Chondrocyte (in vitro differentiated cells): ENCODE data around the gene TM4SF18. TPM values are rescaled to one million over a fixed set of nuclear protein-coding genes. Genes with fewer than 3 reads are reported as not detected.
A peak's percentile ranks its signal among the peaks of the same experiment; 100 is the strongest.

Experiments
- DNase-seq: peaks from one replicate; pipeline ENCODE4 v3.0.0; 2021; ENCODE audit warnings: mixed read lengths, low spot score
- H3K27ac Mint-ChIP-seq: one replicate; pipeline ENCODE4 v1.8.0; 2021; ENCODE audit warnings: mild to moderate bottlenecking, moderate library complexity, mixed read lengths; ENCODE audit not compliant: unreplicated experiment
- H3K27me3 Mint-ChIP-seq: 2 replicates; pipeline ENCODE4 v1.8.0; 2021; ENCODE audit warnings: low read depth, mixed read lengths
- H3K36me3 Mint-ChIP-seq: 2 replicates; pipeline ENCODE4 v1.8.0; 2021; ENCODE audit warnings: low read depth, mixed read lengths
- H3K4me1 Mint-ChIP-seq: 2 replicates; pipeline ENCODE4 v1.8.0; 2021; ENCODE audit warnings: low read depth, mild to moderate bottlenecking, mixed read lengths
- H3K4me3 Mint-ChIP-seq: one replicate; pipeline ENCODE4 v1.8.0; 2021; ENCODE audit warnings: mild to moderate bottlenecking, moderate library complexity, mixed read lengths; ENCODE audit not compliant: unreplicated experiment
- H3K9me3 Mint-ChIP-seq: 2 replicates; pipeline ENCODE4 v1.8.0; 2021; ENCODE audit warnings: low read depth, mixed read lengths
- CTCF ChIP-seq: fragments of 200-600 bp; sonication (generic); IDR thresholded peaks from 2 replicates; pipeline ENCODE4 v1.5.0; 2021; ENCODE audit warnings: antibody characterized with exemption, mild to moderate bottlenecking, moderate library complexity
- total RNA-seq: library from RNA; stranded (reverse); gene quantifications from 3 replicates; pipeline ENCODE4 v1.2.1, GENCODE V29; 2021

TM4SF18 gene
- total RNA-seq, 1 donor from 2014 or later, result 0.20 TPM

GRCh38 chr3:149374793-149375500, 41.5 kb upstream of the TM4SF18 start:
- peak overlapping the region; percentile 55 for H3K4me3 Mint-ChIP-seq
- peaks cover 67% of the 10 kb centered on the region for H3K4me1 Mint-ChIP-seq
- no peaks in the 10 kb centered on the region for H3K27me3 Mint-ChIP-seq
- TF ChIP-seq CTCF, result peak; percentile 3
- peaks cover 15% of the 10 kb centered on the region for H3K36me3 Mint-ChIP-seq
- DNase-seq, result no peak
- H3K27ac Mint-ChIP-seq, result no peak overlapping the region
- no peaks in the 10 kb centered on the region for H3K9me3 Mint-ChIP-seq

- H3K9me3 Mint-ChIP-seq, result no peaks in the 10 kb centered on the region
- H3K4me3 Mint-ChIP-seq, result no peak overlapping the region
- no peak for TF ChIP-seq CTCF
- DNase-seq, result no peak
- peaks cover 67% of the 10 kb centered on the region for H3K4me1 Mint-ChIP-seq
- no peak overlapping the region for H3K27ac Mint-ChIP-seq
- H3K36me3 Mint-ChIP-seq, result peaks cover 15% of the 10 kb centered on the region
- no peaks in the 10 kb centered on the region for H3K27me3 Mint-ChIP-seq
Measured at GRCh38 chr3:149374391-149374790, 41.0 kb upstream of the TM4SF18 start.

- Mint-ChIP-seq H3K27me3 (no peaks in the 10 kb centered on the region), H3K9me3 (no peaks in the 10 kb centered on the region), H3K4me3 (no peak overlapping the region), H3K4me1 (peaks cover 62% of the 10 kb centered on the region), H3K36me3 (peaks cover 17% of the 10 kb centered on the region), H3K27ac (peak overlapping the region; percentile 22)
- no peak for DNase-seq
- no peak for TF ChIP-seq CTCF
Measured at GRCh38 chr3:149373235-149374125, 40.0 kb upstream of the TM4SF18 start.

GRCh38 chr3:149371723-149372114, 38.3 kb upstream of the TM4SF18 start:
- DNase-seq, result no peak
- peaks cover 54% of the 10 kb centered on the region for H3K4me1 Mint-ChIP-seq
- no peak overlapping the region for H3K4me3 Mint-ChIP-seq
- peaks cover 17% of the 10 kb centered on the region for H3K36me3 Mint-ChIP-seq
- H3K9me3 Mint-ChIP-seq, result no peaks in the 10 kb centered on the region
- no peak overlapping the region for H3K27ac Mint-ChIP-seq
- TF ChIP-seq CTCF, result no peak
- no peaks in the 10 kb centered on the region for H3K27me3 Mint-ChIP-seq

- no peak overlapping the region for H3K4me3 Mint-ChIP-seq
- peak overlapping the region; percentile 25 for H3K27ac Mint-ChIP-seq
- H3K36me3 Mint-ChIP-seq, result peaks cover 17% of the 10 kb centered on the region
- DNase-seq, result no peak
- H3K4me1 Mint-ChIP-seq, result peaks cover 53% of the 10 kb centered on the region
- no peaks in the 10 kb centered on the region for H3K9me3 Mint-ChIP-seq
- no peaks in the 10 kb centered on the region for H3K27me3 Mint-ChIP-seq
- TF ChIP-seq CTCF, result no peak
Measured at GRCh38 chr3:149371001-149371722, 37.7 kb upstream of the TM4SF18 start.
